Measurements from ENCODE around the gene PTGER3.
"Not testable (repeated sequence)": the region's sequence is repeated elsewhere in the genome, so short reads cannot be mapped to it uniquely, and the experiment has no call there.

Gene PTGER3

DNA sequence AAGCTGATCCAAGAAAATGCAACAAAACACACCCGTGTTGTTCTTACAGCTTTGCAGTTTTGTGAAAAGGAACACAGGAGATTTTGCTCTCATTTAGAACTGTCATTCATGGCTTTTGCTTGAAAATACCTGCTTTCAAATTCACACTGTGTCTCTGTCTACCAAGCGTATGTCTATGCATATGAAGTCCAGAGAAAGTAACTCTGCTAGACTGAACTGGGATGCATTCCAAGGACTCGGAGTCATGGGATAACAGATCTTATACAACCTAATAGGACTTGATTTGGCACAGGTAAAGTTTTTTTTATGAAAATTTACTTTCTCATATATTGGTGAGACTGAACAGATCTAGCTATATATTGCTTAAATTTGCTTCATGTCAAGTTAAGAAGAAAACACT is 102.4 kb downstream of the PTGER3 start:
- DNase-seq = no peak

DNA sequence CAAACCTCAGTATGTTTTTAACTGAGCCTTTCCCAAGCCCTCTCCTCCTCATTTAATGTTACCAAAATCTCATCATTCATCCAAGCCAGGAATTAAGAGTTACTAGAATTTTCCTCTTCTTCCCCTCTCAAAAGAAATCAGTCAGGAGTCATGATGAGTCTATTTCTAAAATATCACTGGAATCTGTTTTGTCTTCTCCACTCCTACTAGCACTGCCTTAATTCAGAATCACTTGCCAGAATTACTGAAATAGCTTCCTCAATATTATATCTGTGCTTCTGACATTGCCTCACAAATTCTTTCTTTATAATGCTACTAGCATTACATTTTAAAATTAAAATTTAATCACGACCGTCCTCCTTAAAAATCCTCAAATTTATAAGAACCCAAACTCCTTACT is 106.1 kb downstream of the PTGER3 start:
- DNase-seq = no peak

DNA sequence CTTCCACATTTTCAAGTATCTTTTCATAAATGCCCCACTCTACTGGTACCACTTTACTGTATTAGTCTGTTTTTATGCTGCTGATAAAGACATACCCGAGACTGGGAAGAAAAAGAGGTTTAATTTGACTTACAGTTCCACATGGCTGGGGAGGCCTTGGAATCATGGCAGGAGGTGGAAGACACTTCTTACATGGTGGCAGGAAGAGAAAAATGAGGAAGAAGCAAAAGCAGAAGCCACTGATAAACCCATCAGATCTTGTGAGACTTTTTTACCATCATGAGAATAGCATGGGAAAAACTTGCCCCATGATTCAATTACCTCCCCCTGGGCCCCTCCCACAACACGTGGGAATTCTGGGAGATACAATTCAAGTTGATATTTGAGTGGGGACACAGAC is 107.2 kb downstream of the PTGER3 start:
- not testable (repeated sequence) for DNase-seq

DNA sequence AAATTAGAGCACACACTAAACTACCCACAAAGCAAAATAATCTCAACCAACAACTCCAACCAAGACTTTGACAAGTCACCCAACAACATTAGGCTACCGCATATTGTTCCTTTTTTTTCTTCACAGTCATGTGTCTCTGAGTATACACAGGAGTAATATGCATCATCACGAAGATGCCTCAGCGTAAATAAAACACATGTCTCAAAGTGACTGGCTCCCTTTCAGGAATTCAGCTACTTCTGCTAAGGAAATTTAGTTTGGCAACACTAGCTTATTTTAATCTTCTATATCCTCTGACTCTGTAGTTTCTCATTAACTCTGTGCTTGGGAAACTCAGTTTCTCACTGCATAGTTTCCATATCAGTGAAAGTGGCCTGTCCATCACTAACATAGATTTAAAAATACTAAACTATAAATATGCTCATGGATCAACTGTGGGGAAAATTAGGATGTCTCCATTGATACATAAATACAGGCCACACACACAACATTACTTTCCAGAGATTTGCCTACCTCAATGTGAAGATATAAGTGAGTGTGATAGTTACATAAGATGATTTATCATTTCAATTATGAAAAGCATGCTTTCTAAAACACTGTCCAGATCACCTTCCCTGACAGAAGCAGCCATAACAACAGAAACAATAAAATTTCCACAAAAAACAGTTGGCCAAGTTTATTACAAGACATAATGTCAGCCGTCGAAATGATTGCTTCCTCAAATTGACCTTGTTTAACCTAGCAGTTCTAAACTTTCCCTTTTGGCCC is 113.2 kb downstream of the PTGER3 start:
- no peak for DNase-seq

DNA sequence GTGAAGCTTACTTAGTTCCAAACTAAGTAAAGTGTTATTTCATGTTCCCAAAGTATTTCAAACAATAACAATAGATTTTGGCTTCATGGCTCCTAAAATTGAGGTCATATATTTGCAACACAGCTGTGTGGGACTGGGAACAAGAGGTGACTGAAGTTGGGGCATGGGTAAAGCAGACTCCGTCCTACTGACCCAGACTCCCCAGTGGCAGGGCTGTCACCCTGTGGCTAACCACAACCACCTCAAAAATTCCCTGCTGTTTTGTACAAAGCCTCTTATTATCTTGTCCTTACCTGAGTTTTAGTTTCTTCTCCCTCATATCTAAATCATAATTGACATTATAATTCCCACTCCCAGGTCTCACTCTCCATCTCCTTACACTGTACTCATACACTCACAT is 117.6 kb downstream of the PTGER3 start:
- DNase-seq = no peak

DNA sequence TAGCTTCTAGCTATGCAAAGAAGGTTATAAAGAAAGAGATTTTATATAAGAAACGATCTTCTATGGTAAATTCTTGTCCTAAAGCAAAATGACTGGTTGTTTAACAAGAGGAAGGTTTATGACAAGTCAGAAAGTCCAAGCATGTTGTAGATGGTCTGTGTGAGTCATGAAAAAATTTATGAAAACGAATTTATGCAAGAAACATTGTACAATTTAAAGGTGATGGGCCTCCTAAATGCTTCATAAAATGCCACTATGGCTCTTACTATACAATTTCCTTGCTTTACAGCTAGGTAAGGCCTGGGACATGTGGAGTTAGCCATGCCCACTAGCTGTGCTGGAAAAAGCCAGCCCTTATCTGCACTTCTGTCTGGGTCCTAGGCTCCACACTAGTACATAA is 125.4 kb downstream of the PTGER3 start:
- DNase-seq = no peak
